HEK293 (cell line): ENCODE measurements around the gene MRPL43.

ENCODE experiments used
- ZNF76 ChIP-seq: fragments of 450-650 bp; formaldehyde crosslinking; IDR thresholded peaks from 2 replicates; pipeline ENCODE4; 2016; ENCODE audit warnings: low read depth, missing biosample characterization, missing genetic modification characterization, borderline replicate concordance
- TF ChIP-seq, protein P1 (sequence below): fragments of 450-650 bp; formaldehyde crosslinking; IDR thresholded peaks from 2 replicates; pipeline ENCODE4 v1.5.1; 2016; ENCODE audit warnings: missing biosample characterization, missing genetic modification characterization
- TF ChIP-seq, protein P2 (sequence below): fragments of 450-650 bp; formaldehyde crosslinking; IDR thresholded peaks from 2 replicates; pipeline ENCODE4 v1.5.1; 2016; ENCODE audit warnings: missing biosample characterization, missing genetic modification characterization
- TF ChIP-seq, protein P3 (sequence below): fragments of 450-650 bp; formaldehyde crosslinking; IDR thresholded peaks from 2 replicates; pipeline ENCODE4 v1.5.1; 2016; ENCODE audit warnings: missing biosample characterization, missing genetic modification characterization, borderline replicate concordance
- TF ChIP-seq, protein P4 (sequence below): fragments of 450-650 bp; formaldehyde crosslinking; IDR thresholded peaks from 2 replicates; pipeline ENCODE4 v1.5.1; 2016; ENCODE audit warnings: missing biosample characterization, missing genetic modification characterization

- TF ChIP-seq, protein P1, sequence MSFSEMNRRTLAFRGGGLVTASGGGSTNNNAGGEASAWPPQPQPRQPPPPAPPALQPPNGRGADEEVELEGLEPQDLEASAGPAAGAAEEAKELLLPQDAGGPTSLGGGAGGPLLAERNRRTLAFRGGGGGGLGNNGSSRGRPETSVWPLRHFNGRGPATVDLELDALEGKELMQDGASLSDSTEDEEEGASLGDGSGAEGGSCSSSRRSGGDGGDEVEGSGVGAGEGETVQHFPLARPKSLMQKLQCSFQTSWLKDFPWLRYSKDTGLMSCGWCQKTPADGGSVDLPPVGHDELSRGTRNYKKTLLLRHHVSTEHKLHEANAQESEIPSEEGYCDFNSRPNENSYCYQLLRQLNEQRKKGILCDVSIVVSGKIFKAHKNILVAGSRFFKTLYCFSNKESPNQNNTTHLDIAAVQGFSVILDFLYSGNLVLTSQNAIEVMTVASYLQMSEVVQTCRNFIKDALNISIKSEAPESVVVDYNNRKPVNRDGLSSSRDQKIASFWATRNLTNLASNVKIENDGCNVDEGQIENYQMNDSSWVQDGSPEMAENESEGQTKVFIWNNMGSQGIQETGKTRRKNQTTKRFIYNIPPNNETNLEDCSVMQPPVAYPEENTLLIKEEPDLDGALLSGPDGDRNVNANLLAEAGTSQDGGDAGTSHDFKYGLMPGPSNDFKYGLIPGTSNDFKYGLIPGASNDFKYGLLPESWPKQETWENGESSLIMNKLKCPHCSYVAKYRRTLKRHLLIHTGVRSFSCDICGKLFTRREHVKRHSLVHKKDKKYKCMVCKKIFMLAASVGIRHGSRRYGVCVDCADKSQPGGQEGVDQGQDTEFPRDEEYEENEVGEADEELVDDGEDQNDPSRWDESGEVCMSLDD (tag by site-specific recombination) = no peak
- TF ChIP-seq, protein P2, sequence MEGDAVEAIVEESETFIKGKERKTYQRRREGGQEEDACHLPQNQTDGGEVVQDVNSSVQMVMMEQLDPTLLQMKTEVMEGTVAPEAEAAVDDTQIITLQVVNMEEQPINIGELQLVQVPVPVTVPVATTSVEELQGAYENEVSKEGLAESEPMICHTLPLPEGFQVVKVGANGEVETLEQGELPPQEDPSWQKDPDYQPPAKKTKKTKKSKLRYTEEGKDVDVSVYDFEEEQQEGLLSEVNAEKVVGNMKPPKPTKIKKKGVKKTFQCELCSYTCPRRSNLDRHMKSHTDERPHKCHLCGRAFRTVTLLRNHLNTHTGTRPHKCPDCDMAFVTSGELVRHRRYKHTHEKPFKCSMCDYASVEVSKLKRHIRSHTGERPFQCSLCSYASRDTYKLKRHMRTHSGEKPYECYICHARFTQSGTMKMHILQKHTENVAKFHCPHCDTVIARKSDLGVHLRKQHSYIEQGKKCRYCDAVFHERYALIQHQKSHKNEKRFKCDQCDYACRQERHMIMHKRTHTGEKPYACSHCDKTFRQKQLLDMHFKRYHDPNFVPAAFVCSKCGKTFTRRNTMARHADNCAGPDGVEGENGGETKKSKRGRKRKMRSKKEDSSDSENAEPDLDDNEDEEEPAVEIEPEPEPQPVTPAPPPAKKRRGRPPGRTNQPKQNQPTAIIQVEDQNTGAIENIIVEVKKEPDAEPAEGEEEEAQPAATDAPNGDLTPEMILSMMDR (tag by site-specific recombination) = no peak
- TF ChIP-seq, protein P3, sequence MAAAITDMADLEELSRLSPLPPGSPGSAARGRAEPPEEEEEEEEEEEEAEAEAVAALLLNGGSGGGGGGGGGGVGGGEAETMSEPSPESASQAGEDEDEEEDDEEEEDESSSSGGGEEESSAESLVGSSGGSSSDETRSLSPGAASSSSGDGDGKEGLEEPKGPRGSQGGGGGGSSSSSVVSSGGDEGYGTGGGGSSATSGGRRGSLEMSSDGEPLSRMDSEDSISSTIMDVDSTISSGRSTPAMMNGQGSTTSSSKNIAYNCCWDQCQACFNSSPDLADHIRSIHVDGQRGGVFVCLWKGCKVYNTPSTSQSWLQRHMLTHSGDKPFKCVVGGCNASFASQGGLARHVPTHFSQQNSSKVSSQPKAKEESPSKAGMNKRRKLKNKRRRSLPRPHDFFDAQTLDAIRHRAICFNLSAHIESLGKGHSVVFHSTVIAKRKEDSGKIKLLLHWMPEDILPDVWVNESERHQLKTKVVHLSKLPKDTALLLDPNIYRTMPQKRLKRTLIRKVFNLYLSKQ (tag by site-specific recombination) = no peak
- no peak for TF ChIP-seq ZNF76 (tag by site-specific recombination)
- TF ChIP-seq, protein P4, sequence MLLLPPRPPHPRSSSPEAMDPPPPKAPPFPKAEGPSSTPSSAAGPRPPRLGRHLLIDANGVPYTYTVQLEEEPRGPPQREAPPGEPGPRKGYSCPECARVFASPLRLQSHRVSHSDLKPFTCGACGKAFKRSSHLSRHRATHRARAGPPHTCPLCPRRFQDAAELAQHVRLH (tag by site-specific recombination) = no peak
Measured at GRCh38 chr10:101028446-101029337, 41.4 kb upstream of the MRPL43 start.
